ENCODE data around the gene ACTR6. TPM values are rescaled to one million over a fixed set of nuclear protein-coding genes. Genes with fewer than 3 reads are reported as not detected.
"Not testable (repeated sequence)": the region's sequence is repeated elsewhere in the genome, so short reads cannot be mapped to it uniquely, and the experiment has no call there.

Gene ACTR6
- total RNA-seq, 1 donor from 2014 or later = 36.3 TPM

GRCh38 chr12:100184549-100185145, 16.0 kb upstream of the ACTR6 start:
- intact Hi-C loops (cut with micrococcal nuclease) = no loop called here

DNA sequence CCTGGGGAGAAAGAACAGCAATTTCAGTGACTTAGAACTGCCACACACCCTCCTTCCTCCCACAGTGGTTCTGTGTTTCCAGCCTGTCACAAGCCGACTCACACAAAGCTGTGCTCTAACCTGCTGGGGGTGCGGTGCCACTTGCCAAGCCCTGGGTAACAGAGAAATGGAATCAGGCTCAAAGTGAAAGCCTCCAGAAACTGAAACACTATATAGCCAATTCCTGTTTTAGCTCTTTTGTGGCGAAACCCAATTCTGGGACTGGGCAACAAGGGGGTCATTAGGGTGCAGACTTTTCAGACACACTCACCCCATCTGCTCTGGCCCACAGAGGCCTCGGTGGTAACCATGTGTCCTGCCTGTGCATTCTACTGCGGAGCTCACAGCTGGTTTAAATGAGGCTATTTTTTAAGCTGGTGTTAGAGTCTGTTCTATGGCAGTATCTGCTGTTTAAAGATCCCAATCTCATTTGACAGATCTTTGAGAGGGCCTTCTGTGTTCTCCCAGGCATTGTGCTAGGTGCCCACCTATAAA, 15.2 kb upstream of the ACTR6 start:
- intact Hi-C loops (cut with micrococcal nuclease) = no loop called here

DNA sequence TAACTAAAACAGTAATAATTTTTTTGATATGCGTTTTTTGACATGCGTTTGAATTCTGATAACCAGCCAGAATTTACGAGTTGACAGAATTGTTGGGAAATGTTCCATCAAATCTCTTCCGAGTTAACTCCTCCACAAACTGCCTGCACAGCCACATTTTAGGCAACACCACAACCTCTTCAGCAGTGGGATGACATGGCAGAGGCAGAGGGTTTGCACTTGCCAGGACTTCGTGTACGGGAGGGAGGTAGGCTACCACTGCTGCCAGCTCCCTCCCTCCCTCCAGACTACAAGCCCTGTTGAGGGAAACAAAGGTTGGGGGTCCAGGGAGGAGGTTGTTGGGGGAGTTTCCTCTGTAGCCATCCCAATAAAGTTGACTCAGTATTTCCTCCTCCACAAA, 14.5 kb upstream of the ACTR6 start:
- intact Hi-C loops (cut with micrococcal nuclease) = no loop called here

- intact Hi-C loops (cut with micrococcal nuclease) = no loop called here
Measured at GRCh38 chr12:100187068-100187467, 13.5 kb upstream of the ACTR6 start.

- intact Hi-C loops (cut with micrococcal nuclease) = no loop called here
Measured at GRCh38 chr12:100187857-100188519, 12.6 kb upstream of the ACTR6 start.

DNA sequence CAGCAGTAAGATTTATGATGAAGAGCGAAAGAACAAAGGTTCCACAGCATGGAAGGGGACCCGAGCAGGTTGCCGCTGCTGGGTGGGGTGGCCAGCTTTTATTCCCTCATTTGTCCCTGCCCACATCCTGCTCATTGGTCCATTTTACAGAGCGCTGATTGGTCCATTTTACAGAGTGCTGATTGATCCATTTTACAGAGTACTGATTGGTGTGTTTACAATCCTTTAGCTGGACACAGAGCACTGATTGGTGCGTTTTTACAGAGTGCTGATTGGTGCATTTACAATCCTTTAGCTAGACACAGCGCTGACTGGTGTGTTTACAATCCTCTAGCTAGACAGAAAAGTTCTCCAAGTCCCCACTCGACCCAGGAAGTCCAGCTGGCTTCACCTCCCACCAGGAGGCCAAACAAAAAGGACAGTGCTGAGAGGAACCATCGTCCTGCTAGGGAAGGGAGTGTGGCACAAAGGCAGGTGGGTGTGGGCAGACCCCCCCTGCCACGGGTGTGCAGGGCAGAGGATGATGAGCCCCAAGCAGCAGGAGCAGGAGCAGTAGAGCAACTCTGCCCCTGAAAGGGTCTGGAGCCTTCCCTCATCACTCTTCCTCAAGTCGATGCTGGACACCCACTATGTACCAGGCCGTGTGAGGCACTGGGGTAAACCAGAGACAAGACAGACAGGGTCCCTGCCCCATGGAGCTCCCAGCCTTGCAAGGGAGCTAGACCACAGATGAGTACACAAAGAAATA, 11.6 kb upstream of the ACTR6 start:
- intact Hi-C loops (cut with micrococcal nuclease) = not testable (repeated sequence)

GRCh38 chr12:100189636-100190394, 10.8 kb upstream of the ACTR6 start:
- intact Hi-C loops (cut with micrococcal nuclease) = no loop called here

DNA sequence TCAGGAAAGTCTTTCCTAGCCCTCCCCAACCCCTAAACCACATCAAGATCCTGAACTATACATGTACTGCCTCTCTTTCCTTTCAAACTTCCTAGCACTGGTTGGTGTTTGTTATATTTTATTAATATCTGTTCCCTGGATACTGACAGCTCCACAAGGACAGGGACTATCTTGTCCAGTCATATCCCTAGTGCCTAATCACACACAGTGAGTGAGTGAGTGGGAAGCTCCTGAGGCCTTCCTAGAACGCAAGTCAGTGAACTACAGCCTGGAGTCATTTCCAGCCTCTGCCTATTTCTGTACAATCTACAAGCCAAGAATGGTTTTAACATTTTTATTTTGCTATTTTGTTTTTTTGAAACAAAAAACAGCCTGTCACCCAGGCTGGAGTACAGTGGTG, 7.5 kb upstream of the ACTR6 start:
- intact Hi-C loops (cut with micrococcal nuclease) = no loop called here

DNA sequence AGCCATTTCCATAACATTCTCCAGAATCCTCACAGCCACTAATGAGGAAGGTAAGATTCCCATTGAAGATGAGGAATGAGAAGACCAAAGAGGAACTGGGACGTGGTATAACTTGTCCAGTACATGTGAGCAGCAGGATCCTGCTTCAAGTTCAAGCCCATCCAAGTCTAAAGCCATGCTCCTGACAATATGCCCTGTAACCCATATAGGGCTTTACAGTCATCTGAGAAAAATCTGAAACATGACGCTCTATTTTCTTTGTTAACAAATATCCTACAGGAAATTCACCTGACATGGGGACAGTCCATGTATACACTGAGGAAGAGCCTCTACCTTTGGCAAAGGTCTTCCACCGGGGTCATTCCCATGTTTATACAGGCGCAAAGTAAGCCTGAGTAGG, 3.1 kb upstream of the ACTR6 start:
- intact Hi-C loops (cut with micrococcal nuclease) = no loop called here

- intact Hi-C loops (cut with micrococcal nuclease) = no loop called here
Measured at GRCh38 chr12:100199023-100199346, 1.6 kb upstream of the ACTR6 start.

DNA sequence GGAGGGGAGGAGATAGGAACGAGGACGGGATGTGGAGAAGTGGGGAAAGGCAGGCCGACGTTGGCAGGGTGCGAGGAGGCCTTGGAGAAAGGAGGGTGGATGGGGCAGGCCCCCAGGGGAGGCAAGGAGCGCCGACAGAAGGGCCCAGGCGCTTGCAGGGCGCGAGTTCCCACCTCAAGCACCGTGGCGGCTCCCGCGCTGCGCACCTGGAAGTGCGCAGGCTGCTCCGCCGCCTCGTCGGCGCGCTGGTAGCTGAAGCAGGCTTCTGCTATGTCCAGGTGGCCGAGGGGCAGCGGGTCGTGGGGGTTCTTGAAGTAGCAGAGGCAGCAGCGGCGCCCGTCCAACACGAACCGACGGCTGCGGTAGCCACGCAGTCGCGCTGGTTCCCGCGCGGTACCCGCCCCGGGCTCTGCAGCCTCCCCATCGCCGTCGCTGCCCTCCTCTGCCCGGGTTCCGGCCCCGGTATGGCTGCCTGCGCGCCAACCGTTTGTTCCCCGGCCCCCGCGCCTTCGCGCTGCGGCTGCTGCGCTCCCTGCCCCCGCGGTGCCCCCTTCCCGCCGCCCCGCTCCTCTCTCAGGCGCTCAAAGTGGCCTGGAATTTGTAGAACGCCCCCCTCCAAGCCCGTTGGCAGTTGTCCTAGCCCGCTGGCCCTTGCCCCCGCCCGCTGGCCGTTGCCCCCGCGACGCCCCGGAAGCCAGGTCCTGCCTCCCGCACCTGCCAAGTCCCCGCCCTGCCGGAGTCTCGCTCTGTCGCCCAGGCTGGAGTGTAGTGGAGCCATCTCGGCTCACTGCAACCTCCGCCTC, 1.1 kb upstream of the ACTR6 start:
- intact Hi-C loops (cut with micrococcal nuclease) = loop anchor here (1.0 to 10.0 kb wide), 10 partner anchors 35 to 1682 kb away; partner anchors contain the start of genes BLTP3B, DEPDC4, GAS2L3 and GNPTAB

DNA sequence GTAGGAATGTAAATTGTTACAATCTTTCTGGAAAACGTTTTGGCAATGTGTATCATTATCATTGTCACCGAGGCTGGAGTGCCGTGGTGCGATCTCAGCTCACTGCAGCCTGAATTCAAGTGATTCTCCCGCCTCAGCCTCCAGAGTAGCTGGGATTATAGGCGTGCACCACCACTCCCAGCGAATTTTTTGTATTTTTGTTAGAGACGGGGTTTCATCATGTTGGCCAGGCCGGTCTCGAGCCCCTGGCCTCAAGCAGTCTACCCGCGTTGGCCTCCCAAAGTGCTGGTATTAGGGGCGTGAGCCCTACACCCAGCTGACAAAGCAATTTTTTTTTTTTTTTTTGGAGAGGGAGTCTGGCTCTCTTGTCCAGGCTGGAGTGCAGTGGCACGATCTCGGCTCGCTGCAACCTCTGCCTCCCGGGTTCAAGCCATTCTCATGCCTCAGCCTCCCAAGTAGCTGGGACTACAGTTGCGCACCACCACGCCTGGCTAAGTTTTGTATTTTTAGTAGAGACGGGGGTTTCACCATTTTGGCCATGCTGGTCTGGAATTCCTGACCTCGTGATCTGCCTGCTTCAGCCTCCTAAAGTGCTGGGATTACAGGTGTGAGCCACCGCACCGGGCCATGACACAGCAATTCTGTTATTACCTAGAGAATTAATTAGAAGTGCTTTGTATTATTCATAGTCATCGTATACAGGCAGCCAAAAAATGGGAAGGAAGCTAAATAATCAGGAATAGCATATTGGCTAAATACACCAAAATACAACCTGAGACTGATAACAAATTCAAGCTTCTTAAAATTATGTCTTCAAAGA, 1.2 kb downstream of the ACTR6 start:
- intact Hi-C loops (cut with micrococcal nuclease) = loop anchor here (2.0 to 10.0 kb wide), 3 partner anchors 1609 to 1685 kb away; partner anchors contain the start of genes GNPTAB, SLC25A3 and TMPO

GRCh38 chr12:100207311-100207710, 6.7 kb downstream of the ACTR6 start:
- intact Hi-C loops (cut with micrococcal nuclease) = loop anchor here (10.0 kb wide), 1 partner anchor 1627 kb away; the partner anchor contains the start of gene GNPTAB

DNA sequence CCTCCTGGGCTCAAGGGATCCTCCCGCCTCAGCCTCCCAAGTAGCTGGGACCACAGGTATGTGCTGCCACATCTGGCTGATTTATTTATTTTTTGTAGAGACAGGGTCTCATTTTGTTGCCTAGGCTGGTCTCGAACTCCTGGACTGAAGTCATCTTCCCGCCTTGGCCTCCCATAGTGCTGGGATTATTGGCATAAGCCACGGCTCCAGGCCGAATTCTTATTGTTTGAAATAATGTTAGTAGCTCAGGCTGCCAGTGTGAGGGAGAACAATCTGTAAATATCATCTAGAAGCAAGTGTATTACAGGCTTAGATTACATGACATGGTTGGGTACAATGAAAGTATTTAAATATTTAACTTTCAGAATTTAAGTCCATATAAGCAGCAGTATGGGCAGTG, 8.2 kb downstream of the ACTR6 start:
- intact Hi-C loops (cut with micrococcal nuclease) = loop anchor here (10.0 kb wide), 1 partner anchor 1626 kb away; the partner anchor contains the start of gene GNPTAB

- intact Hi-C loops (cut with micrococcal nuclease) = no loop called here
Measured at GRCh38 chr12:100211698-100212097, 11.1 kb downstream of the ACTR6 start.

GRCh38 chr12:100213016-100213891, 12.6 kb downstream of the ACTR6 start:
- intact Hi-C loops (cut with micrococcal nuclease) = no loop called here

- intact Hi-C loops (cut with micrococcal nuclease) = no loop called here
Measured at GRCh38 chr12:100214518-100214917, 13.9 kb downstream of the ACTR6 start.

GRCh38 chr12:100215209-100215608, 14.6 kb downstream of the ACTR6 start:
- intact Hi-C loops (cut with micrococcal nuclease) = no loop called here

DNA sequence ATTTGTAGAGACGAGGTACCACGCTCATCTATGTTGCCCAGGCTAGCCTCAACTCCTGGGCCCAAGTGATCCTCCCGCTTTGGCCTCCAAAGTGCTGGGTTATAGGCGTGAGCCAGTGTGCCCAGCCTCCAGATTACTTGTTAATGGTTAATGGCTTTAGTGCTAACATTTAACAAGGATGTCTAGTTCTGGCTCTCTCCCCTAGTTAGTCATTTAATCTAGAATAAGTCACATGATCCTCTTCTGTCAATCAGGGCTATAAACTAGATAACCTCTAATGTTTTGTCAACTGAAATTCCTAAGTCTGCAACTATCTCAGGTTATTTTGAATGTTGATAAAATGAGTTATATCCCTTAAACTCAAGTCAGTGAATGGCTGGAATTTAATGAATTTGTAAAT, 15.7 kb downstream of the ACTR6 start:
- intact Hi-C loops (cut with micrococcal nuclease) = no loop called here

Data from T-helper 1 cell treated with Interleukin-12 subunit alpha and Interleukin-12 subunit beta and Interleukin-4 antibody, amounts not matched to agents 30 ng/mL and 1 ng/mL, for 36 hours (primary cell).